ENCODE data around the gene BAK1. TPM values are rescaled to one million over a fixed set of nuclear protein-coding genes. Genes with fewer than 3 reads are reported as not detected.

BAK1 gene
- total RNA-seq, 1 donor from 2014 or later, result 23.9 TPM

- Histone ChIP-seq H3K36me3 (ENCODE audit: control insufficient read depth, insufficient read depth, low read length) (no peaks in the 10 kb centered on the region), H3K4me3 (ENCODE audit: low read depth, low read length) (no peak overlapping the region), H3K27me3 (ENCODE audit: control insufficient read depth, insufficient read depth, low read length) (no peaks in the 10 kb centered on the region)
- DNase-seq (ENCODE audit: low read depth), result no peak
- TF ChIP-seq CTCF (IDR thresholded peaks at IDR 0.05; ENCODE audit: insufficient read depth, low read length, poor library complexity, severe bottlenecking), result peak; percentile 22
These were observed 3.6 kb upstream of the BAK1 start for GRCh38 chr6:33583591-33584155.

- DNase-seq (ENCODE audit: low read depth), result no peak
- no peak for TF ChIP-seq CTCF (IDR thresholded peaks at IDR 0.05; ENCODE audit: insufficient read depth, low read length, poor library complexity, severe bottlenecking)
- H3K27me3 ChIP-seq (ENCODE audit: control insufficient read depth, insufficient read depth, low read length), result no peaks in the 10 kb centered on the region
- H3K4me3 ChIP-seq (ENCODE audit: low read depth, low read length), result no peak overlapping the region
- no peaks in the 10 kb centered on the region for H3K36me3 ChIP-seq (ENCODE audit: control insufficient read depth, insufficient read depth, low read length)
These were observed 1.1 kb upstream of the BAK1 start for GRCh38 chr6:33581186-33581585.

GRCh38 chr6:33578588-33579011, 1.5 kb downstream of the BAK1 start:
- Histone ChIP-seq H3K36me3 (ENCODE audit: control insufficient read depth, insufficient read depth, low read length) (peaks cover 2% of the 10 kb centered on the region), H3K27me3 (ENCODE audit: control insufficient read depth, insufficient read depth, low read length) (no peaks in the 10 kb centered on the region), H3K4me3 (ENCODE audit: low read depth, low read length) (peak overlapping the region; percentile 80)
- no peak for DNase-seq (ENCODE audit: low read depth)
- no peak for TF ChIP-seq CTCF (IDR thresholded peaks at IDR 0.05; ENCODE audit: insufficient read depth, low read length, poor library complexity, severe bottlenecking)

GRCh38 chr6:33578164-33578563, 1.9 kb downstream of the BAK1 start:
- no peak for TF ChIP-seq CTCF (IDR thresholded peaks at IDR 0.05; ENCODE audit: insufficient read depth, low read length, poor library complexity, severe bottlenecking)
- Histone ChIP-seq H3K4me3 (ENCODE audit: low read depth, low read length) (no peak overlapping the region), H3K36me3 (ENCODE audit: control insufficient read depth, insufficient read depth, low read length) (peaks cover 2% of the 10 kb centered on the region), H3K27me3 (ENCODE audit: control insufficient read depth, insufficient read depth, low read length) (no peaks in the 10 kb centered on the region)
- DNase-seq (ENCODE audit: low read depth), result no peak

- no peak overlapping the region for H3K4me3 ChIP-seq (ENCODE audit: low read depth, low read length)
- peaks cover 2% of the 10 kb centered on the region for H3K36me3 ChIP-seq (ENCODE audit: control insufficient read depth, insufficient read depth, low read length)
- DNase-seq (ENCODE audit: low read depth), result no peak
- TF ChIP-seq CTCF (IDR thresholded peaks at IDR 0.05; ENCODE audit: insufficient read depth, low read length, poor library complexity, severe bottlenecking), result no peak
- no peaks in the 10 kb centered on the region for H3K27me3 ChIP-seq (ENCODE audit: control insufficient read depth, insufficient read depth, low read length)
These were observed 2.4 kb downstream of the BAK1 start for GRCh38 chr6:33577718-33578117.

- TF ChIP-seq CTCF (IDR thresholded peaks at IDR 0.05; ENCODE audit: insufficient read depth, low read length, poor library complexity, severe bottlenecking), result no peak
- H3K27me3 ChIP-seq (ENCODE audit: control insufficient read depth, insufficient read depth, low read length), result no peaks in the 10 kb centered on the region
- H3K36me3 ChIP-seq (ENCODE audit: control insufficient read depth, insufficient read depth, low read length), result peaks cover 2% of the 10 kb centered on the region
- no peak for DNase-seq (ENCODE audit: low read depth)
- H3K4me3 ChIP-seq (ENCODE audit: low read depth, low read length), result no peak overlapping the region
These were observed 3.0 kb downstream of the BAK1 start for GRCh38 chr6:33577106-33577535.

Measured in kidney epithelial cell (primary cell).